GM19023 (cell line): ENCODE data around the gene PDGFA.

Experiments
- ATAC-seq: cut with Tn5 transposase; IDR thresholded peaks from one replicate; pipeline ENCODE4 v1.9.1; 2021; ENCODE audit warnings: mild to moderate bottlenecking, moderate library complexity; ENCODE audit not compliant: unreplicated experiment

Gene PDGFA

DNA sequence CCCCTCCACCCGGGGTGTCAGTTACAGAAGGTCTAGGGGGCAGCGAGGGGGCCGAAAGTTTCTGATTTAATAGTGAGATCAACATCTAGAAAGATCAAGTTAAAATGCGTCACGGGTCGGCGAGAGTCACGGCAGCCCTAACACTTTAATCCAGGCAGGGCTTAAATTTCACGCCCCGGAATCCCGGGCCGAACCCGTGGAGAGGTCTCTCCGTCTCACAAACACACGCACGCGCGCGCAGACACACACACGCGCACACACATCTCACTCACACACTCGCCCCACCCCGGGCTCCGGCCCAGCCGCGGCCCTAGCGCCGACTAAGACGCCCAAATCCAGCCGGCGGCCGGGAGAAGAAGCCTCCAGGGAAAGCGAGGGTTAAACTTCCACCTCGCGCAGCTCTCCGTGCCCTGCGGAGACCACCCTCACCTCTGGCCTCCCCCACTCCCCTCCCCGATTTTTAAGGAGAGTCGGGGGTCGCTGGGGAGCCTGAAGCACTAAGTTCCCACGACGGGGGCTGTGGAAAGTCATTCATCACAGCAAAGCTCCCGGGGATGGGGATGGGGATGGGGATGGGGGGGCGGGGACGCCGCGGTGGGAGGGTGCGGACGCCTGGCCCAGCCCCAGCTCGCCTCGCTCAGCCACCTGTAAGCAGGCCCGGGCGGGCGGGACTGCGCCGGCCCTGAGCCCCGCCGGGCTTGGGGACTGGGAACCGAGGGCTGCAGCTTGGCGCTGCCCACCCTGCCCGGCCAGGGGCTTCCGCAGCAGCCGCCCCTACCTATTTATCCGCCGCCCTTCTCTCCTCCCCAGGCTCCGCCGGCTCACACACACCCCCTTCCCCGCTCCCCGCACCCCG lies 1.6 kb downstream of the PDGFA start:
- ATAC-seq = no peak

DNA sequence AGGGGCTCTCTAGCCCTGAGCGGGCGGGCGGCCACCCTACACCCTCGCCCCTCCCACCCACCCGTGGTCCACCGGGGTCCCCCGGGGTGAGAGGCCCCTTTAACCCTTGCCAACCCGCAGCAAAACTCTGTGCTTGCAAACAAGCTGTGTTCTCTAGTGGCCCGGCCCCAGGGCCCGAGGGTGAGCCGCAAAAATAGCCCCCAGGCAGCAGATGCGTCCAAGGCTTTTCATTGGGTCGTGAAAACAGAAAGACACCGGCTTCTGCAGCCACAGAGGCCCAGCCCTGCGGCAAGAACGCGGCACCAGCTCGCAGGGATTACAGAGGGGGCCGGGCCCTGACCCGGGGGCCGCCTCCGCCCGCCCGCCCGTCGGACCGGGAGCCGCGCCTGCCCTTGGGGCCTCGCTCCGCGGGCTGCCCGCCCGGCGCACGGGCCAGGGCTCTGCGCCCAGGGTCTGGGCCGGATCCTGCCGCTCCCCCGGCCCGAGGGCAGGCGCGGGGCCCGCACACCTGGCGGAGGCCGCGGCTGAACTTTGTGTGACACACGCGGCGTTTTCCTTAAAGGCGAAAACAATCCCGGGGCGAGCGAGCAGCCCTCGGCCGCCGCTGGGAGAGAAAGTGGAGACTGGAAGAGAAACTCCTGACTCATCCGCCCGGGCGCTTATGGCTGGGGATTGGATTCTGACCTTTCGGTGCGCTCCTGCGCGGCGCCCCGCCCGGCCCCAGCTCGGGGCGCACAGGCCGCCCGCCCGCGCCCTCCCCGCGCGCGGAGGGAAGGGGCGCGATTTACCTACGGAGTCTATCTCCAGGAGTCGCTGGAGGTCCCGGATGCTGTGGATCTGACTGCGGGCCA lies 2.8 kb downstream of the PDGFA start:
- no peak for ATAC-seq

- no peak for ATAC-seq
These were observed 3.4 kb downstream of the PDGFA start for GRCh38 chr7:516216-516605.

DNA sequence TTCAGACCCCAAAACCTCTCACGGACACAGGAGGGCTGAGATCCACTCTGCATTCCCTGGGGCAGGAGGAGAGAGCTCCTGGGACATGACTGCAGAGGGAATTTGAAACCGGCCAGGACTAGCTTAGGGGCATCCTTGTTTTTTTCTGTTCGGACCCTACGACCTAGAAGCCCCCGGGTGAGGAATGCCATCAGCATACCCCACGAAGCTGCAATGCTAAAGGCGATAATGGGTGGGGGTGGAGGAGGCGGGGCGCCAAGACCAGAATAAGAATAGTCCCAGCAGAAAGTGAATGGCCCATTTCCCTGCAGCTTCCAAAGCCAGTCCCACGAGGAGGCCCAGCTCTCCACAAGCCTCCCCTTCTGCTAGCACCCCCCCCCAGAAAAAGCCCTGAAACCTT lies 4.0 kb downstream of the PDGFA start:
- no peak for ATAC-seq

DNA sequence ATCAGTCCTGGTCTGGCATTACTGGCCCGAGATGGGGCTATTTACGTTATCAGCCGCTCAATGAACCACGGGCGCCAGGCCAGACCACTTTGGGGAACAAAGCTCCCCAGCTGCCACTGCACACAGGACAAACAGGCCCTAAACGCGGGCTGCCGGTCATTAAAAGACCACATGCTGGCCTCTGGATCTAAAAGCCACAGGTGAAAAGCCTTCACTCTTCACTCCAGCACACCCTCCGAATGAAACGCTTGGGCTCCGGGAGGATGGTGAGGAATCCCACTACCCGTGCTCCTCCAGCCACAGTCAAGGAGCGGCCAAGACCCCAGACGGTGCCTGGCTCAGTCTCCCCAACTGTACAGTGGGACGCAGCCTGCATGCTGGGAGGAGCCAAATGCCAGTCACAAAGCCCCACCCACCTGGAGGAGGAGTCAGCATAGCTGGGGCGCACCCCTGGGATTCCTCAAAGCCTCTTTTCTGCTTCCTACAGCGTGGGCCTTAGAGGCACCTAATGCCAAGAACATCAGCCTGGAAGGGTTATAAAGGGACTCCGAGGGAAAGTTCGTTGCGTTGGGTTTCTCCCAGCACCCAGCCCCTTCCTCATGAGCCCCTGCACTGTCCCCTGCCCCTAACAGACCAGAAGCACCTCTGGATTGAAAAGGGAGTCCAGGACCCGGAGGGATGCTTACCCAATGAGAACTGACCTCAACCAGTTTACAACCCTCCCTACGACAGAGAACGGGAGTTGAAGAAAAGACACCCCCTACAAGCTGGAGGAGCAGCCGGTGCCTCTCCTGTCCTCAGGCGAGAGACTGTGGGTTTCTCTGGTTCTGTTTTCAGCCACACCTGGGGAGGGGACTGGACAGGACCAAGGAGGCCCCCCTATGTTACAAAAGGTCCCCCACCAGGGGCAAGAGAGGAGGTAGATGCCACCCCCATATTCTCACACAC lies 4.7 kb downstream of the PDGFA start:
- ATAC-seq = no peak

- no peak for ATAC-seq
These were observed 5.4 kb downstream of the PDGFA start for GRCh38 chr7:514242-514641.

DNA sequence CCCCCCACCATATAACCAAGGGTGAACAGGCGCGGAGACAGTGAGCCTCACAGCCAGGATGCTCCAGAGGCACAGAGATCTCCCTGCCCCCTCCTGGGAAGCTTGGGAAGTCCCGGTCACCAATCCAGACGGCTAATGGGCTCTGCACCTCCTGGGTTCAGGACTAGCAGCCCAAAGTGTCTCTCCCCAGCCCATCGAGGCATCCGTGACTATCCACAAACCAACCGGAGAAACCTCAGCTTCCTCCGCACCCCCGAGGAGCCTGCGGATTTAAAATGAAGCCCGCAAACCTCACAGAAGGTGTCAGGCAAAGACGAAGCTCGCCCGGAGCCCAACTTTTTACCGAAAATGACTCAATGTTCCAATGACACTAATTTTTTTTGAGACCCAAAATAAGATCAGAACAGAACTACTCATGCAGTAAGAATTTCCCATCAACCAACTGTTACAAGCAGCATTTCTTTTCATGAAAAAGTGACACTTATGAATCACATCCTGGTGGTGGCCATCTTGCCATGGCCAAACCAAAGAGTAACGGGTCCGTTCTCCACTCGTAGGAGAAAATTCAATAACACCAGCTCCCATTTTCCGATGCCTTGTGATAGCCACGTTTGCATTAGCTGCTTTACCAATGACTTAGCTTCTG lies 6.0 kb downstream of the PDGFA start:
- ATAC-seq = no peak

DNA sequence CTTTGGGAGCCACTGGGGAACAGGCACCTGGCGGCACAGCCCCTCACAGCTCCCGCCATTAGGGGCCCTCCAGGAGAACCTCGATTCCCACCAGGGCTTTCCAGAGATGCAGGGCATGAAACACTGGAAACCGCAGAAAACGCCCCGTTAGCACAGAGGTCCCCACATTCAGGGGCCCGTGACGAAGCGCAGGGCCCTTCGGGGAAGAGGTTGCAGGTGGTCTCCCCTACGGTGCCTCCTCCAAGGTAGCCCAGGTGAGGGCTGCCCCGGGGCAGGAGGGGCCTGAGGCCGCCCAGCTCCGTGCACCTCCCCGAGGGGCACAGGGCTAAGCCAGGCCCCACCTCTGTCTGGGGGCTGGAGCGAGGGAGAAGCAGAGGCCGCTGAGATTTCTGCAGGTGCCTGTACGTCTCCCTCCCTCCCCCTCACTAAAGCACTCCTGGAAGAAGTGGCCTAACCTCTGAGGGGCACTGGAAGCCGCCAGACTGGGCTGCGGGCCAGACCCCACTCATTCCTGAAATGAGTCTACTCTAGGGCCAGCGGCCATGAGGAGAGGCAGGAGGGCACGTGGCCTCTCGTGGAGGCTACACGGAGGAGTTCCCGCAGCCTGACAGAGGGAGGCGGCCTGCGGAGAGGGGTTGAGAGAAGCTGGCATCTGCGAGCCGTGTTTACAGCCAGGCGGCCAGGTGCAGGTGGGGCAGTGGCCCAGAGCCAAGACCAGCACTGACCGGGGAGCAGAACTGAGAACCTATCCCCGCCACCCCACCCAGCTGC lies 6.9 kb downstream of the PDGFA start:
- no peak for ATAC-seq

DNA sequence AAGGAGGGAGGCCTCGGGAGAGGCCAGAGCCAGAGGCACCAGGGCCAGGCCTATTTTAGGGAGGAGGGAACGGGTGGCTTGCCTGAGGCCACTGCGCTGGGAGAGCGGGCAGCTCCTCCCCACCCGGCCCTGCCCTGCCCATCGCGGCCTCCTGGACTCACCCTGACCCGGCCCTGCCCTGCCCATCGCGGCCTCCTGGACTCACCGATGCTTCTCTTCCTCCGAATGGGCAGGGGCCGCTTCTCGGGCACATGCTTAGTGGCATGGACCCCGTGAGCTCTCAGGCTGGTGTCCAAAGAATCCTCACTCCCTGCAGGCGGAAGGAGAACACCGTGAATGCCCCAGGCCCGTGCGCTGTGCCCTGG lies 7.5 kb downstream of the PDGFA start:
- ATAC-seq = no peak

GRCh38 chr7:511476-512145 lies 8.0 kb downstream of the PDGFA start:
- ATAC-seq = no peak

DNA sequence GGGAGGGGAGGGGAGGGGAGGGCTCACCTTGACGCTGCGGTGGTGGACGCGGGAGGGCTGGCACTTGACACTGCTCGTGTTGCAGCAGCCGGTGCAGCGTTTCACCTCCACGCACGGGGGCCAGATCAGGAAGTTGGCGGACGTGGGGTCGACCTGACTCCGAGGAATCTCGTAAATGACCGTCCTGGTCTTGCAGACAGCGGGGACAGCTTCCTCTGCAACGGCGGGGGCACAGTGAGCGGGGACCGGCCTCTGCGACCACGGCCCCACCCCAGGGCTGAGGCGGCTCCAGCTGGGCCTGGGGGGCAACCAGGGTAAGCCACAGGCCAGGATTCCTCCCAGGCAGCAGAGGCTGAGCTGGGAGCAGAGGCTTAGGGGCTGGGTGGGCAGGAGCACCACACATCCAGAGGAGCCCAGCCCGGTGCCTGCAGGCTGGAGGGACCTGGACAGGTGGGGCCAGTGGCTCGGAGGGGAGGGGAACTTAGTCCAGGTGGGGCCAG lies 8.8 kb downstream of the PDGFA start:
- ATAC-seq = no peak

DNA sequence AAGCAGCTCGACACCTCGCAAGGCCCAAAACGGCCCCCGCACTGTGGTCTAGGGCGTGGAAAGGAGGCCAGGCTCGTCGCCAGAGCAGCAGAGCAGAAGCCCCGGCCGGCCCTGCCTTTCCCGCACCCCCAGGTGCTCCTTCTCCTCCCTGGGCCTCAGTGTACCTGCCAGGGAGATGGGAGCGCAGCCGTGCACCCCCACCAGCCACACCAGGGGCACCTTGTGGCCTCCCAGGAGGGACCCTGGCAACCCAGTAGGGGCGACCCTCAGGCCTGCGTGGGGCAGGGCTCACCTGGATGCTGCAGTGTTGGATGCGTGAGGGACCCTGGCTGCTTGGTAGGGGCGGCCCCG lies 9.5 kb downstream of the PDGFA start:
- no peak for ATAC-seq

DNA sequence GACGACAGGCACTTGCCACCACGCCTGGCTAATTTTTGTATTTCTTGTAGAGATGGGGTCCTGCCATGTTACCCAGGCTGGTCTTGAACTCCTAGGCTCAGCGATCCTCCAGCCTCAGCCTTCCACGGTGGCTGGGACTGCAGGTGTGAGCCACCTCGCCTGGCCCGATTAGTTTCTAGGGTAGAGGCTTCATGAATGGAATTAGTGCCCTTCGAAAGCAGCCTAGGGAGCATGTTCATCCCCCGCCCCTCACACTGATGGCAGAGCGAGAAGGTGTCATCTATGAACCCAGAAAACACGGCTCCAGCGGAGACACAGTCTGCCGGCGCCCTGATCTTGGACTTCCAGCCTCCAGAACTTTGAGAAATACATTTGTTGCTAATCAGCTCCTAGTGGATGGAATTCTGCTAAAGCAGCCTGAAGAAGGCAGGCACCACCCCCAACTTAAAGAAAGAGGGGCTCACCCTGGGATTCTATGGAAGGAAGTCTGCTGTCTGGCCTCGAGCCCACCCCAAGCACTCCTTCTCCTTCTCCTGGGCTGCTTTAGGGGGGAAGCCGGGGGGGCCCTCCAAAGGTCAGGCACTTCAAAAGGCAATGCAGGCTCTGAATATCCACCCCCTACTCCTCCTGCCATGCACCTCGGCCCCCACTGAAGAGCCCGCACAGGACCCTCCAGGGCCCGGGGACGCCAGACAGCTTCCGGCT lies 10.1 kb downstream of the PDGFA start:
- no peak for ATAC-seq

DNA sequence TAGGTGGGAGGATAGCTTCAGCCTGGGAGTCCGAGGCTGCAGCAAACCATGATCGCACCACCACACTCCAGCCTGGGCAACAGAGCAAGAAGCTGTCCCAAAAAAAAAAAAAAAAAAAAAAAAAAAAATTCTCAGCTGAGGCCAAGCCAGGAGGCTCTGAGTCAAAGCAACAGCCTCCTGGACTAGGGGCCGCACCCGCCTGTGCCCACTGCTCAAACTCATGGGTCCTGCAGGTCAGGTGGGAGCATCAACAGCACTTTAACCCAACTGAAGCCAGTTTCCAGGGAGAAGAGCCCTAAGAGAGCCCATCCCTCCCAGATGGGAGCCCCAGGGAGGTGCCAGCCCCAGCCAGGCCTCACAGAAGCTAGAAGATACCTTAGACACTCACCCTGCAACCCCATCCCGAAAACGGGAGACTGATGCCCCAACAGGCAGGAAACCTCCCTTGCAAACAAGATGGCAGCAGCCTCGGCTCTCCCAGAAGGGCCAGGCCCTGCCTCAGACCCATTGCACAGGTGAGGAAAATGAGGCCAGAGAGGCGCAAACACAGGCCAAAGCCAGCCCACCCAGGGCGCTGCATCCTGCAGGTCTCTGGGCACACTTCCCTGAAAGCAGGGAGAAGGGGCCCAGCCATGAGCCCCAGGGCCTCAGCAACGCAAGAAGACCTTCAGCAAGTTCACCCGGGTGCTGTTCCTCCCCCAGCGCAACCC lies 11.0 kb downstream of the PDGFA start:
- ATAC-seq = no peak

DNA sequence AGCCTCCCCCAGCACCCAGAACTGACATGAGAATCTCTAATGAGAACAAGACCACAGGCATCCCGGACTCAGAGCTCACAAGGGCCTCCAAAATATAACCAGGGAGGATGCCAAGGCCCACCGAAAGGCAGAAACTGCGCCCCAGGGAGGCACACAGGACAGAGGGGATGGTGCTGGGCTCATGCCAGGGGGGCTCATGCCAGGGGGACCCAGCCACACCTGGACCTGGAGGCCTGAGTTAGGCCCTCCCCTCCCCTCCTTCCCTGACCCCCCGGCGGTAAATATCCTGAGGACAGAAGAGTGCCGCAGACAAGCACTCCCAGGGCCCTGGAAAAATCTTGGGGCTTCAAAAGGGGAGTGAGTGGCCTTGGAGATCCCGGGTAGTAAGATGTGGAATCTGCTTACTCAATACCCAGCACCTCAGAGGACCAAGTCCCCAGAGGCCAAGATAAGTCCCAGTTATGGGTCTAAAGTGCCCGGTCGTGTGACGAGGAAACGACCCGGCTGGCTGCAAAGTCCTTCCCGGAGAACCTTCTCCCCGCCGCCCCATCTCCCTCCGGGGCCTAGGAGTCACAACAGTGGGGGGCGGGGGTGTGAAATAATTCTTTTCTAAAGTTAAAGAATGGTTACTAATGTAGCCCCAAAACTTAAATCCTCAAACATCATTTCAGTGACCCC lies 11.9 kb downstream of the PDGFA start:
- no peak for ATAC-seq

DNA sequence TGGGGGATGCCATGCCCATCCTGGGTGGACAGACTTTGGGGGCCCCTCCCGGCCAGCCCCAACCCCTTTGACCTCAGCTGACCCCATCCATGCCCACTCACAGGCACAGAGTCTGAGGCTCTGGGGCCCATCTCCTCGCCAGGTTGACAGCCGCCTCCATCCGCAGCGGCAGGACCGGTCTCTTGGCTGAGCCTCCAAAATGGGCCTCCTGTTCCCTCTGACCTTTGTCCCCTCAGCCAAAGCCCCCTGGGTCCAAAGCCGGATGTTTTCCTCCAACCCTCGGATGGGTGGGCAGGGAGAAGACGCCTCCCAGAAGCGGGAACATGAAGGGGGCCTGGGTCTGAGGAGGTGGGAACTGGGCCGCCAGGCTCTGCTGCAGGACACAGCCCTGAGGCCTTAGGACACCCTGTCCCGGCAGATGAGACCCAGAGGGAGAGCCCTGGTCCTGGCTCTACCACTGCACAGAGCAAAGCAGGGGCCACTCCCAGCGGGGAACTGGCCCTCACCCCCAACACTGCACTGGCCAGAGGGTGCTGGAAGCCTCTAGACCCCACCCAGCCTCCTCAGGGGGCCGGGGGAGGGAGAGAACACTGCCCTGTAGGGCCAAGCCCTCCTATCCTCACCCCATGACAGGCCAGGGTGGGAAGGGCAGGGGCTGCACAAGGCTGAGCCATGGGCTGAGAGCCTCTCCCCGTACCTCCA lies 12.6 kb downstream of the PDGFA start:
- ATAC-seq = no peak

DNA sequence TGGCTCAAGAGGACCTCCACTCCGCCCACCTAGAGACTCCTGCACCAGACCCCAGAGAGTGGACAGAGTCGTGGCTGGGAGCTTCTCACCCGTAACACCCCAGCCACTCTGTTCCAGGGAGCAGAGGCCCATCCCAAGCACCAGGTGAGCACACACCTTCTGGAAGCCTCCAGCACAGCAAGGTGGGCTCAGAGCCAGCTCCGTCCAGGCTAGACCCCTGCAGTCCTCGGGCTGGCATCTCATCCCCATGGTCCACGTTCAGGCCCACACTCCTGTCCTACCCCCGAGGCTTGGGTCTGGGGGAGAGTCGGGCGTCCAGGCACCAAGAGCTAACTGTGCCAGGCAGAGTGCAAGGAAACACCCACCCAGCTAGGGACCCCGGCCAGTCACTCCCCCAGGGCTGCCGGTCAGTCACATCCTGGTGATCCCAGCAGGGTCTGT lies 13.2 kb downstream of the PDGFA start:
- no peak for ATAC-seq
